Measurements from ENCODE around the gene TRPC1. TPM values are rescaled to one million over a fixed set of nuclear protein-coding genes. Genes with fewer than 3 reads are reported as not detected.

Gene TRPC1
- total RNA-seq, 4 donors from 2014 or later, result 19.5 to 31.1 (median 23.2) TPM

- peaks cover 0 to 17% (median 8%) of the 10 kb centered on the region in 4 donors for H3K36me3 ChIP-seq
- intact Hi-C loops (cut with DNase I), result no loop called here
- no peak overlapping the region for H3K27ac ChIP-seq (replicated peaks in 1 of 4)
- H3K4me3 ChIP-seq, result no peak overlapping the region
- TF ChIP-seq POLR2AphosphoS5 (IDR thresholded peaks at IDR 0.05) (no peak), POLR2A (IDR thresholded peaks at IDR 0.05; ENCODE audit: low read depth) (no peak), EP300 (IDR thresholded peaks at IDR 0.05) (no peak), CTCF (IDR thresholded peaks at IDR 0.05) (no peak)
- no peaks in the 10 kb centered on the region for H3K4me1 ChIP-seq
- H3K9me3 ChIP-seq, result no peaks in the 10 kb centered on the region
- H3K27me3 ChIP-seq, result no peaks in the 10 kb centered on the region
- DNase-seq (ENCODE audit: extremely low spot score), result no peak
Observed at GRCh38 chr3:142777927-142778326, 54.1 kb downstream of the TRPC1 start.

- intact Hi-C loops (cut with DNase I), result no loop called here
- TF ChIP-seq EP300 (IDR thresholded peaks at IDR 0.05), result no peak
- TF ChIP-seq CTCF (IDR thresholded peaks at IDR 0.05), result no peak
- TF ChIP-seq POLR2AphosphoS5 (IDR thresholded peaks at IDR 0.05), result no peak
- TF ChIP-seq POLR2A (IDR thresholded peaks at IDR 0.05; ENCODE audit: low read depth), result no peak
- no peak for DNase-seq (ENCODE audit: extremely low spot score)
- peaks cover 0 to 13% (median 8%) of the 10 kb centered on the region in 4 donors for H3K36me3 ChIP-seq
- H3K4me3 ChIP-seq, result no peak overlapping the region
- H3K27ac ChIP-seq (replicated peaks in 1 of 4), result no peak overlapping the region
- H3K9me3 ChIP-seq, result no peaks in the 10 kb centered on the region
- no peaks in the 10 kb centered on the region for H3K27me3 ChIP-seq
- WGBS, result 73% methylated on average over 2 of the region's 2 CpGs
- no peaks in the 10 kb centered on the region for H3K4me1 ChIP-seq
Observed at GRCh38 chr3:142778541-142778940, 54.7 kb downstream of the TRPC1 start.

GRCh38 chr3:142779591-142779990 is 55.8 kb downstream of the TRPC1 start:
- Histone ChIP-seq H3K4me3 (no peak overlapping the region), H3K36me3 (peaks cover 0 to 14% (median 10%) of the 10 kb centered on the region in 4 donors), H3K4me1 (no peaks in the 10 kb centered on the region), H3K27ac (replicated peaks in 1 of 4) (no peak overlapping the region), H3K9me3 (no peaks in the 10 kb centered on the region), H3K27me3 (no peaks in the 10 kb centered on the region)
- intact Hi-C loops (cut with DNase I), result no loop called here
- no peak for DNase-seq (ENCODE audit: extremely low spot score)
- TF ChIP-seq CTCF (IDR thresholded peaks at IDR 0.05) (no peak), POLR2AphosphoS5 (IDR thresholded peaks at IDR 0.05) (no peak), EP300 (IDR thresholded peaks at IDR 0.05) (no peak), POLR2A (IDR thresholded peaks at IDR 0.05; ENCODE audit: low read depth) (no peak)

GRCh38 chr3:142782616-142783015 is 58.8 kb downstream of the TRPC1 start:
- WGBS, result 100% methylated on average over 1 of the region's 2 CpGs
- peaks cover 0 to 24% (median 15%) of the 10 kb centered on the region in 4 donors for H3K36me3 ChIP-seq
- H3K4me1 ChIP-seq, result no peaks in the 10 kb centered on the region
- H3K4me3 ChIP-seq, result no peak overlapping the region
- TF ChIP-seq POLR2AphosphoS5 (IDR thresholded peaks at IDR 0.05) (no peak), CTCF (IDR thresholded peaks at IDR 0.05) (no peak), EP300 (IDR thresholded peaks at IDR 0.05) (no peak), POLR2A (IDR thresholded peaks at IDR 0.05; ENCODE audit: low read depth) (no peak)
- H3K27me3 ChIP-seq, result no peaks in the 10 kb centered on the region
- H3K27ac ChIP-seq (replicated peaks in 1 of 4), result no peak overlapping the region
- intact Hi-C loops (cut with DNase I), result no loop called here
- H3K9me3 ChIP-seq, result no peaks in the 10 kb centered on the region
- no peak for DNase-seq (ENCODE audit: extremely low spot score)

GRCh38 chr3:142784228-142784627 is 60.4 kb downstream of the TRPC1 start:
- no peak overlapping the region for H3K4me3 ChIP-seq
- no peaks in the 10 kb centered on the region for H3K9me3 ChIP-seq
- H3K4me1 ChIP-seq, result no peaks in the 10 kb centered on the region
- no peak for TF ChIP-seq EP300 (IDR thresholded peaks at IDR 0.05)
- no peak for TF ChIP-seq POLR2AphosphoS5 (IDR thresholded peaks at IDR 0.05)
- TF ChIP-seq POLR2A (IDR thresholded peaks at IDR 0.05; ENCODE audit: low read depth), result no peak
- TF ChIP-seq CTCF (IDR thresholded peaks at IDR 0.05), result no peak
- H3K36me3 ChIP-seq, result peaks cover 0 to 20% (median 13%) of the 10 kb centered on the region in 4 donors
- H3K27me3 ChIP-seq, result no peaks in the 10 kb centered on the region
- 90% methylated on average over 1 of the region's 1 CpG for WGBS
- H3K27ac ChIP-seq (replicated peaks in 1 of 4), result no peak overlapping the region
- intact Hi-C loops (cut with DNase I), result no loop called here
- DNase-seq (ENCODE audit: extremely low spot score), result no peak
